Activated T-cell treated with anti-CD3 and anti-CD28 coated beads, Interleukin-2, amount 50 U/mL, for 24 hours (primary cell): ENCODE measurements around the gene IGFBP4.

Source experiments
- DNase-seq: peaks from one replicate; pipeline ENCODE4 v3.0.0-alpha.2; 2020
- H3K27ac Mint-ChIP-seq: 2 replicates; pipeline ENCODE4 v1.8.0; 2020; ENCODE audit warnings: mild to moderate bottlenecking, mixed read lengths
- H3K27me3 Mint-ChIP-seq: 2 replicates; pipeline ENCODE4 v1.8.0; 2020; ENCODE audit warnings: mixed read lengths
- H3K36me3 Mint-ChIP-seq: 2 replicates; pipeline ENCODE4 v1.8.0; 2020; ENCODE audit warnings: low read depth, mixed read lengths
- H3K4me1 Mint-ChIP-seq: 2 replicates; pipeline ENCODE4 v1.8.0; 2020; ENCODE audit warnings: low read depth, mixed read lengths
- H3K4me3 Mint-ChIP-seq: 2 replicates; pipeline ENCODE4 v1.8.0; 2020; ENCODE audit warnings: mild to moderate bottlenecking, moderate library complexity, mixed read lengths
- H3K9me3 Mint-ChIP-seq: 2 replicates; pipeline ENCODE4 v1.8.0; 2020; ENCODE audit warnings: mixed read lengths

IGFBP4 gene

DNA sequence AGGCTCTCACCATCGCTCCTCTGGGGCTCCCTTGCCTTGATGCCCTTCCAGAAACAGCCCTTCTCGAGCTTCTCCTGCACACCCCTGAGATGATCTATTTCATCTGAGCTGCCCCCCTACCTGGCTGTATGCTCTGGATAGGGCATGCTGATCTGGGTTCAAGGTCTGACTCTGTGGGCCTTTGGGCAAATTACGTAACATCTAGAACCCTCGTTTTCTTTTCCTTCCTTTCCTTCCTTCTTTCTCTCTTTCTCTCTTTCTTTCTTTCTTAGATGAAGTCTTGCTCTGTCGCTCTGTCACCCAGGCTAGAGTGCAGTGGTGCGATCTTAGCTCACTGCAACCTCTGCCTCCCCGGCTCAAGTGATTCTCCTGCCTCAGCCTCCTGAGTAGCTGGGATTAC, 37.9 kb downstream of the IGFBP4 start:
- no peaks in the 10 kb centered on the region for H3K9me3 Mint-ChIP-seq
- H3K27ac Mint-ChIP-seq: peak overlapping the region; percentile 98
- DNase-seq: no peak
- H3K4me1 Mint-ChIP-seq: peaks cover 75% of the 10 kb centered on the region
- no peaks in the 10 kb centered on the region for H3K27me3 Mint-ChIP-seq
- H3K4me3 Mint-ChIP-seq: peak overlapping the region; percentile 73
- H3K36me3 Mint-ChIP-seq: no peaks in the 10 kb centered on the region

DNA sequence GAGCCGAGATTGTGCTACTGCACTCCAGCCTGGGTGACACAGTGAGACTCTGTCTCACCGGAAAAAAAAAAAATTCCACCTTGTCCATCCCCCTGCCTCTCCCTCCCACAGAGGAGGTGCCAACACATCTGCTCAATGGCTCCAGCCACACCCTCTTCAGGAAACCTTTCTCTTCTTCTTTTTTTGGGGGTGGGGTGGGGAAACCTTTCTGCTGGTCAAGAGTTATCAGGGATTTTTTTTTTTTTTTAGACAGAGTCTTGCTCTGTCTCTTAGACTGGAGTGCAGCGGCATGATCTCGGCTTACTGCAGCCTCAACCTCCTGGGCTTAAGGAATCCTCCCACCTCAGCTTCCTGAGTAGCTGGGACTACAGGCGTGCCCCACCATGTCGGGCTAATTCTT, 39.5 kb downstream of the IGFBP4 start:
- Mint-ChIP-seq H3K27ac (no peak overlapping the region), H3K4me1 (peaks cover 81% of the 10 kb centered on the region), H3K9me3 (no peaks in the 10 kb centered on the region), H3K27me3 (no peaks in the 10 kb centered on the region), H3K4me3 (no peak overlapping the region), H3K36me3 (no peaks in the 10 kb centered on the region)
- no peak for DNase-seq

DNA sequence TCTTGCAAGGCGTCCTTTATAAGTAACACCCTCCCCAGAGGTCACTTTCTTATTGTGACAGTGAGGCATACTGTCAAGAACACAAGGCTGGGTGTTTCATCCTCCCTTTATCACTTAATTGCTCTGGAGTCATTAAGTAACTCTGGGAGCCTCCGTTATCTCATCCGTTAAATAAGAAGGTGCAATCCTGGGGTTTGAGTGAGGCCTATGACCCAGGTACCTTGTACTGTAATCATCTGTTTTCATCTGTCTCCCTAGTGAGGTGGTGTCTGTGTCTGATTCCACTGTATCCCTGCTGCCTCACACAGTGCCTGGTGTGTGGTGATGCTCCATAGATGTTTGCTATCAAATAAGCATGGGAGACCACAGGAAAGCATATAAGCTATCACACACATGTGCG, 40.4 kb downstream of the IGFBP4 start:
- Mint-ChIP-seq H3K27ac (no peak overlapping the region), H3K9me3 (no peaks in the 10 kb centered on the region), H3K4me3 (no peak overlapping the region), H3K36me3 (no peaks in the 10 kb centered on the region), H3K4me1 (peaks cover 80% of the 10 kb centered on the region), H3K27me3 (no peaks in the 10 kb centered on the region)
- no peak for DNase-seq

DNA sequence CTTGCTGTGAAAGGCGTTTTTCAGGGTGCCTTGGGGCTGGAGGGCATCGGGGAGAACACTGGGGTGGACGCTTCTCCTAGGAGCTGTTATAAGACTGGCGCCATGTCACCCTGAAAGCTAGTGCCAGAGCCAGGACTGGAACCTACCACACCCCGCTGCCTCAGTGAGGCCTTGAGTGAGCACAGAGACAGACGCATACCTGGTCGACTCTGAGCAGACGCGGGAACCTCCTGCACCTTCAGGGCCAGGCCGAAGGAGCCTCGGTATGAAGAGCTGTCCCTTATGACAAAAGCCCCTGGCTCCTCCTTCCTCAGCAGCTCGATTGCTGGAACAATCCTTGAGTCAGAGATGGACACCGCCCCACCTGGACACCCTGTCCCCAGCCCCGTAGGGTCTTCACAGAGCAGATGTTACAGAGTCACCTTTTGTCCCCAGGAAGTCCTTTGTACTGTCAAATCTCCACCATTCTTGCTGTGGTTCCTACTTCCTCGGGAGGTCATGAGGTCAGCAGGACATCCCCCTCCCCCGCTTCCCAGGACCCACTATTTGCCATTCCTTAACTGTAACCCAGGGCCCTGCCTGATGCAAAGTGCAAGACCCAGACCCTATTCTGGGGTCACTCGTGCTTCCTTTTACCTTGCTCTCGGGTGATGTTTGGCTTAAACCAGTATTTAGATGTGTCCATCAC, 41.2 kb downstream of the IGFBP4 start:
- no peak overlapping the region for H3K27ac Mint-ChIP-seq
- H3K27me3 Mint-ChIP-seq: no peaks in the 10 kb centered on the region
- no peak for DNase-seq
- no peak overlapping the region for H3K4me3 Mint-ChIP-seq
- peaks cover 82% of the 10 kb centered on the region for H3K4me1 Mint-ChIP-seq
- H3K9me3 Mint-ChIP-seq: no peaks in the 10 kb centered on the region
- H3K36me3 Mint-ChIP-seq: no peaks in the 10 kb centered on the region

DNA sequence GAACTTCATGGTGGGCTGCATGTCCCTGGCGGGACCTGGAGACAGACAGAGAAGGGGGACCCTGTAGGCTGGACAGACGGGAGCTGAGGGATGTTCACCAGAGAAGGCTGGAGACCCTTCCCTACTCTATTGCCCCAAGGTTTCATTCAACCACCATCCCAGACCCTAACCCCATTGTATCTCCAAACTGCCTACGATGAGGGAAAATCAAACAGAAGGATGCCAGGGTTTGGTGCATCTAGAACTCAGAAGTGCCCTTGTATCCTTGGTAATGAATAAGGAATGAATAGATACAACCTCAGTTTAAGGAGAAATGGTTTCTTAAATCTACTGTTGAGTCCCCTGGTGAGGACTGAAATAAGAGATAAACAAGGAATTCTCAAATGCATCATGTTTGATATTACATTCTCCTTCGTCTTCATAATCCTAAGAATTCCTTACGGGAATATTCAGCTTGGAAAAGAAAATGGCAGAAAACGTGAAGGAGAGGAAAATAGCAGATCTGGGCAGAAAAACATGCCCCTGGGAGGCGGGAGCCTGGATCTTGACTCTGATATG, 41.8 kb downstream of the IGFBP4 start:
- no peak overlapping the region for H3K4me3 Mint-ChIP-seq
- DNase-seq: no peak
- H3K27ac Mint-ChIP-seq: no peak overlapping the region
- H3K9me3 Mint-ChIP-seq: no peaks in the 10 kb centered on the region
- no peaks in the 10 kb centered on the region for H3K27me3 Mint-ChIP-seq
- H3K4me1 Mint-ChIP-seq: peaks cover 81% of the 10 kb centered on the region
- no peaks in the 10 kb centered on the region for H3K36me3 Mint-ChIP-seq

DNA sequence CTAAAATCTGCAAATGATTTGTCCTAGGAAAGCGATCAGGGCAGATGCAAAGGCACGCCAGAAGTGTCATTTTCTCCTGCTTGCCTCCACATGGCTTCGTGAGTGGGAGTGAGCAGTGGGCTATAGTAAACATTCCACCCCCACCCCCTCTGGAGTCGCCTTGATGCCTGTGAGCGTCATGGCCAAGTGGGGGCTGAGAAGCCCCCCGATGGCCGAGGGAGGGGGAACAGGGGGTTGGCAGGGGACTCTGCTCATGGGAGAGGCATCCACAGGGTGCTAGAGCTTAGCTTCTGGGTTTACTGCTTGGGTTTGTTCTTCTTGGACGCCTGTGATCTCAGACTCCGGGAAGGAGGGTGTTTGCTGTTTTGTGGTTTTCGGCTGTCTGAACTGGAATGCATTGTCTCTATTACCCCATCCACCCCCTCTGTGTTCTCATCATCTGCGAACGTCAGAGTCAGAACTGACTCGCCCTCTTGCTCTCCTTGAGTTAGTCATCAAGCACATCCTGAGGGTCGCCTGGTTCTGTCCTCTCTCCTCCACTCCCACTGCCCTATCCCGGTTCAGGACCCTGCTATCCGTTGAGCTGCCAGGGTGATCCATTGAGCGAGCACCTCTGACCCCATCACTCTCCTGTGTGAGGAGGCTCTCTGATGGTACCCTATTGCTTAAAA, 42.7 kb downstream of the IGFBP4 start:
- H3K27ac Mint-ChIP-seq: peak overlapping the region; percentile 64
- H3K27me3 Mint-ChIP-seq: no peaks in the 10 kb centered on the region
- H3K9me3 Mint-ChIP-seq: no peaks in the 10 kb centered on the region
- peaks cover 81% of the 10 kb centered on the region for H3K4me1 Mint-ChIP-seq
- no peaks in the 10 kb centered on the region for H3K36me3 Mint-ChIP-seq
- no peak overlapping the region for H3K4me3 Mint-ChIP-seq
- DNase-seq: no peak

DNA sequence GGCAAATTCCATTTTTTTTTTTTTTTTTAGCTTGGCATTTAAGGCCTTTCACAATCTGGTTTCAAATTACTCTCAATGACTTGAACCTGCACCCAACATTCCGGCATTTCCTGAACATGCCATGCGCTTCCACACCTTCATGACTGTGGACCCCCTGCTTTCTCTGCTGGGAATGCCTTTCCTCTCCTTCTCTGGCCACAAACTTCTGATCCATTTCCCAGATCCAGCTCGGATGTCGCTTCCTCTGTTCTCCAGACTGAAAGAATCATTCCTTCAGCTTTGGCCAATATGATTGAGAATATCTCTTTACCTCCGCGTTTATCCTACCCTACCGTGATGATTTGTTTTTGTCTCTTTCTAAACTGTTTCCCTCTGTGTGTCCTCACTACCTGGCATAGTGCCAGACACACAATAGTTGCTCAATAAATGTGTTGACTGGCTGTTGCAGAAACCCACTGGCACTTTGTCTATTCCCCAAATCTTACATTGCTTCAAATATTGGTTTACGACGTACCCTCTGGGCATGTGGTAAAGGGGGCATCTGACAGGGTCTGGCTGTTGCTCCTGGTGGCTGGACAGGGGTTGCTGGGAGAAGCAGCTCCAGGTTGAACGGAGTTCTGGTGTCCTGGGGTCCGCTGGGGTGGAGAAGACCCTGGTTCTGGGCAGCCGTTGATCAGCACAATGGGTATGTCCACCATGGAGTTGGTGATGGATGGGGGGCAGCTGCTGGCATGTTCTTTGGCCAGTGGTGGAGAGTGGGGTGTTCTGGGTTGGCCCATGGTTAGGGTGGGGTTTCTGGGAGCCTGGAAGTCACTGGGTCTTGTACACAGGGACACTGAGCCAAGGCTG, 43.5 kb downstream of the IGFBP4 start:
- no peak overlapping the region for H3K27ac Mint-ChIP-seq
- H3K9me3 Mint-ChIP-seq: no peaks in the 10 kb centered on the region
- no peak overlapping the region for H3K4me3 Mint-ChIP-seq
- DNase-seq: no peak
- H3K36me3 Mint-ChIP-seq: no peaks in the 10 kb centered on the region
- no peaks in the 10 kb centered on the region for H3K27me3 Mint-ChIP-seq
- H3K4me1 Mint-ChIP-seq: peaks cover 80% of the 10 kb centered on the region

DNA sequence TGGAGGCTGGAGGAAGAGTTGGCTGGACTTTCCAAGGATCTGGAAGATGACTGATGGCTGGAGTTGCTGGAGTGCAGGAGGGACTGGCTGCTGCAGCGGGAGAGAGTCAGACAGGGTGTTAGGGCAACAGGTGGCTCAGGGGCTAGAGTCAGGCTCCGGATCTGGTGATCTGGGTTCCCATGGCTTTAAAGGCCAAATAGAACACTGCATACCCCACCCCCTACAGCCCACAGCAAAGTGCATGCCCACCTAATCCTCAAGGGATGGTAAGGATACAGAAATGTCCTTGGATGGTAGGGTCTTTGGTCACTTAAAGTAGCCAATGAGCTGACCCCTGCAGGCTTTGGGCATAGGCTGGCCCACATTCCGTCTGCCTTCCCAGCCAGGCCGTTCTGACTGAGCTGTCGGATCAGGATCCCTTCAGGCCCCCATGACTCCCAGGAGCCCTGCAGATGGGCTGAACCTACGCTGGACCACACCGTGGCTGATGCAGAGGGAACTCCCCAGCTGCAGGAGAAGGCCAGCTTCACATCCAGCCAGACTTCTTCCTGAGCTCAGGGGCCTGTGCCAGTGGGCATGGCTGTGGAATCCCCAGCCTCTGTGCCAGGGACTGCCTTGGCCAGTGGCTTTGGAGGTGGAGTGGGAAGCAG, 44.2 kb downstream of the IGFBP4 start:
- Mint-ChIP-seq H3K27ac (no peak overlapping the region), H3K4me3 (no peak overlapping the region), H3K4me1 (peaks cover 75% of the 10 kb centered on the region), H3K27me3 (no peaks in the 10 kb centered on the region), H3K9me3 (no peaks in the 10 kb centered on the region), H3K36me3 (no peaks in the 10 kb centered on the region)
- DNase-seq: no peak

DNA sequence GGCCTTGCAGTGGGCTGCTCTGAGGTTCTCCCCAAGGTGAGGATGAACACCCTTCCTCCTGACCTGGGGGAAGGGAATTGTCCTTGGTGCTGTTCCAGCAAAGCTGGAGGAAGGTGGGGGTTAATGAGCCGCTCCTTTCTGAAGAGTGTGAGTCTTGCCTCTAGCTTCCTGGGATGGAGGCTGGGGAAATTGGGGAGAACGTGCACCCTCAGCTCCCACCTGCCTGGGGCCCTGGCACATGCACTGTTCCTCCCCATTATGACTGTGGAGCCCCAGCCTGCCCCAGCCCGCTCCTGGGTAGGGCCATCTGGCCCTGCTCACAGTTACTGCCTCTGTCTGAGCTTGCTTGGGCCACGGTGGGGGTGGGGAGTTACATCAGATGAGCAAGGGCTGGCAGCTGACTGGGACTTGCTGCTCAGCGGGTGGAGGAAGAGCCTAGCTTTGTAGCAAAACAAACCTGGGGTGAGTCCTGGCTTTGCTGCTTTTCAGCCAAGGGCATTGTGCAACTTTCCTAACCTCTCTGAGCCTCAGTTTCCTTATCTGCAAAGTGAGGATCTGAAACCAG, 47.1 kb downstream of the IGFBP4 start:
- DNase-seq: no peak
- Mint-ChIP-seq H3K4me1 (peaks cover 58% of the 10 kb centered on the region), H3K9me3 (no peaks in the 10 kb centered on the region), H3K27me3 (no peaks in the 10 kb centered on the region), H3K36me3 (no peaks in the 10 kb centered on the region), H3K27ac (no peak overlapping the region), H3K4me3 (no peak overlapping the region)

DNA sequence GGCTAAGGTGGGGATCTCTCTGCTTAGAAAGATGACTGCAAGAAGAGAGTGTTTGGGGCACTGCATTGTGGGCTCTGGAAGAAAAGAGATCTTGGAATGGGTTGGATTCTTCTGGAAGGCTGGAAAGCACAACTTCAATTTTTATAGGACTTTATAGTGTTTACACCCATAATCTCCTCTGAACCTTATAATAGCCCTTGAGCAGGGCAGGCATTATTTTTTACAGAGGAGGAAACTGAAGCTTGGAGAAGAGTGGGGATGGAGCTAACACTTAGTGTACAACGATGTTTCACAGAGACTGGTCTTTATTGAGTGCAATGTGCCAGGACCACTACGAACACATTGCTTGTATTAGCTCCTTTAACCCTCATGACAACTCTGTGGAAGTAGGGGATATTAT, 47.7 kb downstream of the IGFBP4 start:
- H3K27ac Mint-ChIP-seq: peak overlapping the region; percentile 8
- no peaks in the 10 kb centered on the region for H3K36me3 Mint-ChIP-seq
- DNase-seq: no peak
- H3K4me1 Mint-ChIP-seq: peaks cover 52% of the 10 kb centered on the region
- H3K9me3 Mint-ChIP-seq: no peaks in the 10 kb centered on the region
- no peaks in the 10 kb centered on the region for H3K27me3 Mint-ChIP-seq
- H3K4me3 Mint-ChIP-seq: no peak overlapping the region

DNA sequence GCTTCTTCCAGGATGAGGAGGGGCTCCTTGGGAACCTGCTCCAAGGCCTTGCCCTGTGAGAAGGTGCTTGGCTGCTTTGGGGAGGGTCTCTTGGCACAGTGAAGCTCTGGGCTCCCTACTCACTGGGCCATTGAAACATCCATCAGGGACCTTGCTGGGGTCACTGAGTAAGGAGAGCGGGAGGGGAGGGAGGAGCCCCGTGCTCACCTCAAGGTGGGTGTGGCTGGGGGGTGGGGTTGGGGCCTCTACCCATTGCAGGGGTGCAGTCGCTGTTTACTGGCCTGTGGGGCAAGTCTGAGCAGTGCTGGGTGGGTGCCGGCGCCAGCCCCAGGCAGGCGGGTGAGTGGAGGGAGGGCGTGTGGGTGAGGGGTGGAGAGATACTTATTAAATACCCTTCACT, 48.2 kb downstream of the IGFBP4 start:
- Mint-ChIP-seq H3K4me3 (no peak overlapping the region), H3K9me3 (no peaks in the 10 kb centered on the region), H3K4me1 (peaks cover 47% of the 10 kb centered on the region), H3K27ac (no peak overlapping the region), H3K27me3 (no peaks in the 10 kb centered on the region), H3K36me3 (no peaks in the 10 kb centered on the region)
- DNase-seq: no peak

DNA sequence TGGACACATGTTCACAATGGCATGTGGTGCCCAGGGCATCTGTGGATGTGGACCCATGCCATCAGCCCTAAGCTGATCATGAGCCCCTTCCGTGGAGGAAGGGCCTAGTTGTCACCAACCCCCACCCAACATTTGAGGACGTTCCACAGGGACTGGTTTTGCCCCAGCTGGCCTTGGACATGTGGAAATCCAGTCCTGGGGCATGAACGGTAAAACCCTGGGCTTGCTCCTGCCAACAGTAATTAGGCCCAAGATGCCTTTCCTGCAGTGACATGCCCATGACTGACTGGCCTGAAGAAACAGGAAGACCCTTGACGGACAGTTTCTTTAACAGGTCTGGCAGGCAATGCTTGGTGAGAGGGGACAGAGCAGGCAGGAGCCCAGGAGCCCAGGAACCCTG, 50.4 kb downstream of the IGFBP4 start:
- no peaks in the 10 kb centered on the region for H3K9me3 Mint-ChIP-seq
- H3K4me1 Mint-ChIP-seq: peaks cover 35% of the 10 kb centered on the region
- H3K27ac Mint-ChIP-seq: no peak overlapping the region
- no peak for DNase-seq
- H3K27me3 Mint-ChIP-seq: no peaks in the 10 kb centered on the region
- H3K4me3 Mint-ChIP-seq: no peak overlapping the region
- no peaks in the 10 kb centered on the region for H3K36me3 Mint-ChIP-seq

DNA sequence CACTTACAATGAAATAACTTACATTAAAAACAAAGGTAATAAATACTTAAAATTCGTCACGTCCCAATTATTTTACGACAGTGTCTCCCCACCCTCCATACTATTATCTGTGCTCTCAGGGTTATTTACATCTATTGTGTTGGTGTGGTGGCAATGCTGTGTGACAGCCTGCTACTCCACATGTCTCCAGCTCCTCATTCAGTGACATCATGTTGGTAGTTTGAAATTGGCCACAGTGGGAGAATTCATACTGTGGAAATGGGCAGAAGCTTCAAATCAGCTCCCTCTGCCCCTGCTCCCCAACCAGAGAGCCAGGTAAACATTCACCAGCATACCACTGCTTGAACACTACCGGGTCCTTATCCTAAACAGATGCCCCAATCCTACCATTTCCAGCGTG, 51.9 kb downstream of the IGFBP4 start:
- H3K4me1 Mint-ChIP-seq: peaks cover 22% of the 10 kb centered on the region
- peaks cover 3% of the 10 kb centered on the region for H3K27me3 Mint-ChIP-seq
- H3K4me3 Mint-ChIP-seq: no peak overlapping the region
- H3K36me3 Mint-ChIP-seq: no peaks in the 10 kb centered on the region
- DNase-seq: no peak
- H3K27ac Mint-ChIP-seq: no peak overlapping the region
- no peaks in the 10 kb centered on the region for H3K9me3 Mint-ChIP-seq

DNA sequence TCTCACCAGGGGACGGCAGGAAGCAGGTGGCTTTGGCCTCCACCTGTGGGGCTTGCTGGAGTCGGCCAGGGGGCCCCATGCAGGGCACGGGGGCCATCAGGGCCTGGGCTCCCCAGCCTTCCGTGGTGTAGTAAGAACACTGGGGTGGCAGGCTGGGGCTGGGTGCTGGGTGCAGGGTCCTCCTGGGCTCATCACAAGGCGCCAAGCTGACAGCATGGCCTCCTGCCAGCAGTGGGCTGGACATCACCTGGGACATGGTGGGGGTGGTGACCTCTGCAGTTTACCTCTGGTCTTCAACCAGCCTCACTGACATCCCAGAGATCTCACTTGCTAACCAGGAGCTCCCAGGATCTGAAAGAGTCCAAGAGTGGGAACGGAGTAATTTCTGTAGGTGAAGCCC, 52.9 kb downstream of the IGFBP4 start:
- Mint-ChIP-seq H3K9me3 (no peaks in the 10 kb centered on the region), H3K4me1 (peaks cover 11% of the 10 kb centered on the region), H3K36me3 (no peaks in the 10 kb centered on the region), H3K27ac (no peak overlapping the region), H3K27me3 (peaks cover 3% of the 10 kb centered on the region), H3K4me3 (no peak overlapping the region)
- no peak for DNase-seq
